Glutamatergic neuron (in vitro differentiated cells): ENCODE data around the gene ATG9B. TPM values are rescaled to one million over a fixed set of nuclear protein-coding genes. Genes with fewer than 3 reads are reported as not detected.
"Not testable (repeated sequence)": the region's sequence is repeated elsewhere in the genome, so short reads cannot be mapped to it uniquely, and the experiment has no call there.

Experiments used
- DNase-seq: peaks from one replicate; pipeline ENCODE4 v3.0.0; 2022
- H3K27ac Mint-ChIP-seq: one replicate; pipeline ENCODE4 v1.8.0; 2020; ENCODE audit warnings: mild to moderate bottlenecking, mixed read lengths, inconsistent platforms; ENCODE audit not compliant: unreplicated experiment
- H3K27me3 Mint-ChIP-seq: one replicate; pipeline ENCODE4 v1.8.0; 2020; ENCODE audit warnings: mild to moderate bottlenecking, moderate library complexity, mixed read lengths, inconsistent platforms; ENCODE audit not compliant: unreplicated experiment
- H3K36me3 Mint-ChIP-seq: one replicate; pipeline ENCODE4 v1.8.0; 2020; ENCODE audit warnings: mild to moderate bottlenecking, mixed read lengths, inconsistent platforms; ENCODE audit not compliant: unreplicated experiment
- H3K4me1 Mint-ChIP-seq: one replicate; pipeline ENCODE4 v1.8.0; 2020; ENCODE audit warnings: mild to moderate bottlenecking, low read depth, mixed read lengths, inconsistent platforms; ENCODE audit not compliant: unreplicated experiment
- H3K4me3 Mint-ChIP-seq: one replicate; pipeline ENCODE4 v1.8.0; 2020; ENCODE audit warnings: mild to moderate bottlenecking, mixed read lengths, inconsistent platforms; ENCODE audit not compliant: unreplicated experiment
- H3K9me3 Mint-ChIP-seq: one replicate; pipeline ENCODE4 v1.8.0; 2020; ENCODE audit warnings: mild to moderate bottlenecking, moderate library complexity, mixed read lengths, inconsistent platforms; ENCODE audit not compliant: unreplicated experiment
- total RNA-seq: library from RNA; stranded (reverse); fragmentation: NEBNext Ultra II Directional; extraction: Animal tissue kit (Norgen Biotek cat#: 25700); gene quantifications from one replicate; pipeline ENCODE4 v1.2.1, GENCODE V29; 2021; ENCODE audit not compliant: unreplicated experiment
- TF ChIP-seq, protein P1 (sequence below): fragments of 200-600 bp; sonication (generic); IDR thresholded peaks from one replicate; pipeline ENCODE4 v1.5.0; 2021; ENCODE audit not compliant: partially characterized antibody, unreplicated experiment

Gene ATG9B
- total RNA-seq, 1 donor from 2014 or later, result 9.4 TPM

DNA sequence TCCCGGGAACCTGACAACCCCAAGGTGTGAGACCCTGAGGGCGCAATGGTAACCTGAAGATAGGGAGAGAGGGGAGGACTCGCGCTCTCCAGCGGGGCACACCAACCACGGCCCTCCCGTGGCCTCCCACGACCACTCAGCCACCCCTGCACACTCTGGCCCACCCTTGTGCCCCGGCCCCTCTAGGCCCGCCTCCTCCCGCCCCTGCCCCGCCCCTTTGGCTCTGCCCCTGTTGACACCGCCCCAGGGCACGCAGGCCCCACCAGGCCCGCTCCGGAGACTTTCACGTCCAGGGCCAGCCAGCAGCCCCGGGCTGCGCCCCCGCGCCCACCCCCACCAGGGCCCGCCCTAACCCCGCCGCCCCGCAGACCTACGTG is 10.9 kb downstream of the ATG9B start:
- Mint-ChIP-seq H3K27me3 (peaks cover 19% of the 10 kb centered on the region), H3K4me3 (peak overlapping the region; percentile 7), H3K27ac (no peak overlapping the region), H3K36me3 (no peaks in the 10 kb centered on the region), H3K4me1 (peaks cover 14% of the 10 kb centered on the region), H3K9me3 (peaks cover 13% of the 10 kb centered on the region)
- TF ChIP-seq, protein P1, sequence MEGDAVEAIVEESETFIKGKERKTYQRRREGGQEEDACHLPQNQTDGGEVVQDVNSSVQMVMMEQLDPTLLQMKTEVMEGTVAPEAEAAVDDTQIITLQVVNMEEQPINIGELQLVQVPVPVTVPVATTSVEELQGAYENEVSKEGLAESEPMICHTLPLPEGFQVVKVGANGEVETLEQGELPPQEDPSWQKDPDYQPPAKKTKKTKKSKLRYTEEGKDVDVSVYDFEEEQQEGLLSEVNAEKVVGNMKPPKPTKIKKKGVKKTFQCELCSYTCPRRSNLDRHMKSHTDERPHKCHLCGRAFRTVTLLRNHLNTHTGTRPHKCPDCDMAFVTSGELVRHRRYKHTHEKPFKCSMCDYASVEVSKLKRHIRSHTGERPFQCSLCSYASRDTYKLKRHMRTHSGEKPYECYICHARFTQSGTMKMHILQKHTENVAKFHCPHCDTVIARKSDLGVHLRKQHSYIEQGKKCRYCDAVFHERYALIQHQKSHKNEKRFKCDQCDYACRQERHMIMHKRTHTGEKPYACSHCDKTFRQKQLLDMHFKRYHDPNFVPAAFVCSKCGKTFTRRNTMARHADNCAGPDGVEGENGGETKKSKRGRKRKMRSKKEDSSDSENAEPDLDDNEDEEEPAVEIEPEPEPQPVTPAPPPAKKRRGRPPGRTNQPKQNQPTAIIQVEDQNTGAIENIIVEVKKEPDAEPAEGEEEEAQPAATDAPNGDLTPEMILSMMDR, result peak; percentile 6
- no peak for DNase-seq

GRCh38 chr7:151012911-151013347 is 11.4 kb downstream of the ATG9B start:
- no peak overlapping the region for H3K27ac Mint-ChIP-seq
- peaks cover 15% of the 10 kb centered on the region for H3K4me1 Mint-ChIP-seq
- TF ChIP-seq, protein P1, result peak; percentile 22
- H3K9me3 Mint-ChIP-seq, result peaks cover 13% of the 10 kb centered on the region
- no peaks in the 10 kb centered on the region for H3K36me3 Mint-ChIP-seq
- DNase-seq, result peak; percentile 76
- H3K27me3 Mint-ChIP-seq, result peaks cover 18% of the 10 kb centered on the region
- H3K4me3 Mint-ChIP-seq, result peak overlapping the region; percentile 7

GRCh38 chr7:151012031-151012692 is 12.1 kb downstream of the ATG9B start:
- H3K27me3 Mint-ChIP-seq, result peaks cover 13% of the 10 kb centered on the region
- DNase-seq, result no peak
- TF ChIP-seq, protein P1, result no peak
- H3K4me3 Mint-ChIP-seq, result peak overlapping the region; percentile 55
- H3K4me1 Mint-ChIP-seq, result peaks cover 9% of the 10 kb centered on the region
- H3K36me3 Mint-ChIP-seq, result no peaks in the 10 kb centered on the region
- no peak overlapping the region for H3K27ac Mint-ChIP-seq
- H3K9me3 Mint-ChIP-seq, result peaks cover 8% of the 10 kb centered on the region

GRCh38 chr7:151011616-151012015 is 12.7 kb downstream of the ATG9B start:
- peaks cover 13% of the 10 kb centered on the region for H3K27me3 Mint-ChIP-seq
- H3K4me3 Mint-ChIP-seq, H3K9me3 Mint-ChIP-seq, H3K27ac Mint-ChIP-seq, H3K36me3 Mint-ChIP-seq, H3K4me1 Mint-ChIP-seq, DNase-seq: not testable (repeated sequence)

DNA sequence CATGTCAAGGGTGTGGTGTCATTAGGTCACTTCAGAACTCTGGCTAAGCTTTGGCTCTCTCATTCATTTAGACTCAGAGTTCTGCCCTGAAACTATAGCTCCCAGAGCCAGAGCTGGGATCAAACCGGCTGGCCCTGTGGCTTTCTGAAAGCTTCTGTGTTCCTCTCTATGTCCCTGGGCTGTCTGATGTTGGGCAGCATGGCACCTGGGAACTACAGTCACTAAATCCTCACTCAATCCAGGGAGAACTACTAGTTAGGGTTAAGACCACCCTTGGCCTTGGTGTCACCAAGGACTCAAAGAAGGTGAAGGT is 13.2 kb downstream of the ATG9B start:
- Mint-ChIP-seq H3K9me3 (peaks cover 11% of the 10 kb centered on the region), H3K27me3 (peaks cover 13% of the 10 kb centered on the region), H3K36me3 (no peaks in the 10 kb centered on the region), H3K4me1 (peaks cover 10% of the 10 kb centered on the region), H3K4me3 (no peak overlapping the region), H3K27ac (no peak overlapping the region)
- DNase-seq, result no peak
- TF ChIP-seq, protein P1, result no peak
